ENCODE measurements around the gene CTDP1. TPM values are rescaled to one million over a fixed set of nuclear protein-coding genes. Genes with fewer than 3 reads are reported as not detected.

Gene CTDP1
- total and polyA plus RNA-seq, 12 donors = 3.8 to 23.9 (median 15.8) TPM

- 94 to 100% (median 96%) methylated on average over 7 to 10 of the region's 10 CpGs for WGBS, 4 donors
- no peaks in the 10 kb centered on the region for H3K27me3 ChIP-seq
- no peaks in the 10 kb centered on the region for H3K4me1 ChIP-seq (replicated peaks in 1 of 2)
- intact Hi-C loops (cut with DNase I) = no loop called here
- no peak for DNase-seq
- H3K36me3 ChIP-seq (replicated peaks in 1 of 2) = peaks cover 0 to 19% of the 10 kb centered on the region in 2 donors
- TF ChIP-seq POLR2A (IDR thresholded peaks at IDR 0.05) (no peak), CTCF (IDR thresholded peaks at IDR 0.05) (no peak)
- no peak overlapping the region for H3K27ac ChIP-seq
- no peak overlapping the region for H3K4me3 ChIP-seq
- no peaks in the 10 kb centered on the region for H3K9me3 ChIP-seq (replicated peaks in 1 of 3)
These were observed 76.5 kb downstream of the CTDP1 start for GRCh38 chr18:79756143-79756500.

DNA sequence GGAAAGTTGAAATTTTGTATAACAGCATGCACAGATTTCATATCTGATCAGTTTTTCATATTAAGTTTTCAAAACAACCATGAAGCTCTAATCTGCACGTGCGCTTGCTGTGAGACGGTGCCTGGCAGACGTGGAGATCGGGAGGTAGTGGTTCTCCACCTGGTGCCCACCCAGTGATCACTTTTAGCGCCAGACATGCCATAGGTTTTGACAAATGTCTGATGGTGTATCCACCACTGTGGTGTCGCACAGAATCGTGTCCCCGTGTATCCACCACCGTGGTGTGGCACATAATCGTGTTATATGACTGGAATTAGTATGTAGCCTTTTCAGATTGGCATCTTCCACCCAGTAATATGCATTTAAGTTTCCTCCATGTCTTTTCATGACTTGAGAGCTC is 77.2 kb downstream of the CTDP1 start:
- Histone ChIP-seq H3K36me3 (replicated peaks in 1 of 2) (peaks cover 0 to 19% of the 10 kb centered on the region in 2 donors), H3K27ac (no peak overlapping the region), H3K27me3 (no peaks in the 10 kb centered on the region), H3K4me3 (no peak overlapping the region), H3K9me3 (replicated peaks in 1 of 3) (no peaks in the 10 kb centered on the region), H3K4me1 (replicated peaks in 1 of 2) (no peaks in the 10 kb centered on the region)
- whole genome bisulfite sequencing, 4 donors = 95 to 98% (median 96%) methylated on average over 11 of the region's 11 CpGs
- no peak for DNase-seq
- TF ChIP-seq CTCF (IDR thresholded peaks at IDR 0.05) (no peak), POLR2A (IDR thresholded peaks at IDR 0.05) (no peak)
- intact Hi-C loops (cut with DNase I) = no loop called here

GRCh38 chr18:79760348-79760747 is 80.7 kb downstream of the CTDP1 start:
- WGBS, 4 donors = 5 to 12% (median 6%) methylated on average over 1 of the region's 1 CpG
- TF ChIP-seq CTCF (IDR thresholded peaks at IDR 0.05) = no peak
- no peak for TF ChIP-seq POLR2A (IDR thresholded peaks at IDR 0.05)
- Histone ChIP-seq H3K4me3 (no peak overlapping the region), H3K27me3 (no peaks in the 10 kb centered on the region), H3K27ac (no peak overlapping the region), H3K36me3 (replicated peaks in 1 of 2) (no peaks in the 10 kb centered on the region), H3K4me1 (replicated peaks in 1 of 2) (no peaks in the 10 kb centered on the region), H3K9me3 (replicated peaks in 1 of 3) (no peaks in the 10 kb centered on the region)
- DNase-seq = no peak
- intact Hi-C loops (cut with DNase I) = no loop called here

- no peaks in the 10 kb centered on the region for H3K36me3 ChIP-seq (replicated peaks in 1 of 2)
- intact Hi-C loops (cut with DNase I) = no loop called here
- H3K9me3 ChIP-seq (replicated peaks in 1 of 3) = no peaks in the 10 kb centered on the region
- H3K27ac ChIP-seq = no peak overlapping the region
- no peak for DNase-seq
- no peak for TF ChIP-seq CTCF (IDR thresholded peaks at IDR 0.05)
- TF ChIP-seq POLR2A (IDR thresholded peaks at IDR 0.05) = no peak
- H3K4me3 ChIP-seq = no peak overlapping the region
- H3K27me3 ChIP-seq = no peaks in the 10 kb centered on the region
- H3K4me1 ChIP-seq (replicated peaks in 1 of 2) = no peaks in the 10 kb centered on the region
- WGBS, 4 donors = 77 to 90% (median 85%) methylated on average over 1 of the region's 1 CpG
These were observed 81.3 kb downstream of the CTDP1 start for GRCh38 chr18:79760881-79761280.

All from adrenal gland (tissue), 12 donors.